HG03103 (cell line): ENCODE data around the gene PCBP3.
"Not testable (repeated sequence)": the region's sequence is repeated elsewhere in the genome, so short reads cannot be mapped to it uniquely, and the experiment has no call there.

Experiments
- ATAC-seq: cut with Tn5 transposase; IDR thresholded peaks from one replicate; pipeline ENCODE4 v1.9.1; 2021; ENCODE audit warnings: low read depth; ENCODE audit not compliant: unreplicated experiment

The PCBP3 gene

GRCh38 chr21:45634511-45635183 is 8.9 kb upstream of the PCBP3 start:
- no peak for ATAC-seq

- no peak for ATAC-seq
Observed at GRCh38 chr21:45635271-45636151, 8.0 kb upstream of the PCBP3 start.

- ATAC-seq = no peak
Observed at GRCh38 chr21:45636459-45636858, 7.1 kb upstream of the PCBP3 start.

GRCh38 chr21:45636951-45637646 is 6.4 kb upstream of the PCBP3 start:
- no peak for ATAC-seq

- no peak for ATAC-seq
Observed at GRCh38 chr21:45637883-45638282, 5.6 kb upstream of the PCBP3 start.

- no peak for ATAC-seq
Observed at GRCh38 chr21:45638707-45639106, 4.8 kb upstream of the PCBP3 start.

- ATAC-seq = no peak
Observed at GRCh38 chr21:45639206-45640000, 4.1 kb upstream of the PCBP3 start.

GRCh38 chr21:45640001-45640887 is 3.3 kb upstream of the PCBP3 start:
- no peak for ATAC-seq

GRCh38 chr21:45640888-45641479 is 2.5 kb upstream of the PCBP3 start:
- no peak for ATAC-seq

GRCh38 chr21:45641480-45642035 is 2.0 kb upstream of the PCBP3 start:
- ATAC-seq = no peak

GRCh38 chr21:45642122-45642813 is 1.3 kb upstream of the PCBP3 start:
- ATAC-seq = no peak

- no peak for ATAC-seq
Observed at GRCh38 chr21:45644041-45644906, 749 bp downstream of the PCBP3 start.

- no peak for ATAC-seq
Observed at GRCh38 chr21:45651921-45652320, 8.4 kb downstream of the PCBP3 start.

GRCh38 chr21:45655124-45655523 is 11.6 kb downstream of the PCBP3 start:
- no peak for ATAC-seq

- ATAC-seq = not testable (repeated sequence)
Observed at GRCh38 chr21:45656114-45656513, 12.6 kb downstream of the PCBP3 start.

GRCh38 chr21:45661913-45662622 is 18.5 kb downstream of the PCBP3 start:
- not testable (repeated sequence) for ATAC-seq
